ENCODE data around the gene ZSCAN29.

ZSCAN29 gene

DNA sequence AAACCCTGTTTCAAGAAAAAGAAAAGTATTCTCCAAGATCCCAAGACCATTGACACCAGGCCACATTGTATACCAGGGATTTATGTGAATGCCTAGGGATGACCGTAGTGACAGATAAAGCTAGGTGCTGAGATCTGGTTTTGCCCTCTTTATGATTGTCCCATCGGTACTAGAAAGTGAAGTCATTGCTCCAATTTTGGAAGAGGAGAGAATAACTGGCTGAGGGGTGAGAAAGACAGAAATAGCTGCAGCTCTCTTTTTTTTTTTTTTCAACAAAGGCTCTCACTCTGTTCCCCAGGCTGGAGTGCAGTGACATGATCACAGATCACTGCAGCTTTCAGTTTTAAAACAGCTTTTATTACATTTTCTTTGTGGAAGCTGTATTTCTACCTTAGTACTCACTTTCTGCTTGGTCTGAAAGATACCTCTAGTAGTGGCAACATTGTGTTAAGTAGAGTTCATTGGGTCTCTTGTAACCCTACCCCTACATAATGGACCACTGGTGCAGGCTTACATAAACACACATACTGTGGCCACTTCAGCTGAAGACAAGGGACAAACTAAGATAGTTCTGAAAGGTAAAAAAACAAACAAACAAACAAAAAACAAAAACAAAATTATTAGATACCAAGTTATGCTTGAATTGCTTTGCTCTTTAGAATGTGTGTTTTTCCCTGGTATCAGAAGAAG lies 18.0 kb downstream of the ZSCAN29 start:
- FAIRE-seq, result no peak
- no peak for DNase-seq (ENCODE audit: low spot score)

DNA sequence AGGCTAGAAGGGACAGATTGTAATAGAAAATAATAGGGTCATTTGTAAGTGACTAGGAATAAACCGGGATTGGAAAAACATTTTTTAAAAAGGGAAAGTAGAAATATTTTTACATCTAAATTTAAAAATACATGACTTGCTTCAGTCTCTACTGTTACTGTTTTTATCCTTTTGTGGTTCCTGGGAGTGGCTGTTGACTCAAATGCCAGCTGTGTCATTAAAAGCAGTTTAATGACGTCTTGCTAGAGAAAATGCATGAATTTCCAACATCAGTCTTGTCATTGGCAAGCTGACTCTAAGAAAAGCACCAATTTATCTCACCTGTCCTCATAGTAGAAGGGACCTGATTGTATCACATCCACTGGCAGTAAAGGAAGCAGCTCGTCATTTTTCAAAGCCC lies 23.7 kb downstream of the ZSCAN29 start:
- FAIRE-seq, result no peak
- DNase-seq (ENCODE audit: low spot score), result no peak

DNA sequence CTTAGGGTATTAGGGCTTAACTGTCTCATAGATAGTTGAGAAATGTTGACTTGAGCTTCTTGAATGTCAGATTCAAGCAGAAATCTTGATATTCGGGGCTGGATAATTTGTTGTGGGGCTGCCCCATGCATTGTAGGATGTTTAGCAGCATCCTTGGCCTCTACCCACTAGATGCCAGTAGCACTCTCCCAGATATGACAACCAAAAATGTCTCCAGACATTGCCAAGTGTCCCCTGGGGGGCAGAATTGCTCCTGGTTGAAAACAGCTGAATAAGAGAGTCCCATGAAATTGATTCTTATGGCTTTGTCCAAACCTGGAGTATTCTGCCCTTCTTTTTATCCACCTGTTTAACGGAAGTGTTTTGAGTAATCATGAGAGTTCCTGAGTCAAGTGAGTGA lies 24.5 kb downstream of the ZSCAN29 start:
- no peak for DNase-seq (ENCODE audit: low spot score)
- FAIRE-seq, result peak; percentile 35

DNA sequence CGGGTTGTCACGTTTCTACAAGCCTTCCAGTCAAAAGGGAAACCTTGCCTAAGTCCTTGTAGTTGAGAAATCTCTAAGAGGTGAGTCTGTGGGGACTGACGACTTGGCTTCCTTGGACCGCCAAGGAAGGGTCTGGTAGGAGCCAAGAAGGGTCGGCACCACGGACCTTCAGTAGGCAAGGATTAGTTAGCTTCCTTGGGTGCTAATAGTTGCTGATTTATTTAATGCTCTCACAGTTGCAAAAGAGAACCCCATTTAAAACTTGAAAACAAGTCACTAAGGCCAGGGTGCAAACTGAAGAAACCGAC lies 40.1 kb downstream of the ZSCAN29 start:
- DNase-seq (ENCODE audit: low spot score) (no peak), FAIRE-seq (no peak)

DNA sequence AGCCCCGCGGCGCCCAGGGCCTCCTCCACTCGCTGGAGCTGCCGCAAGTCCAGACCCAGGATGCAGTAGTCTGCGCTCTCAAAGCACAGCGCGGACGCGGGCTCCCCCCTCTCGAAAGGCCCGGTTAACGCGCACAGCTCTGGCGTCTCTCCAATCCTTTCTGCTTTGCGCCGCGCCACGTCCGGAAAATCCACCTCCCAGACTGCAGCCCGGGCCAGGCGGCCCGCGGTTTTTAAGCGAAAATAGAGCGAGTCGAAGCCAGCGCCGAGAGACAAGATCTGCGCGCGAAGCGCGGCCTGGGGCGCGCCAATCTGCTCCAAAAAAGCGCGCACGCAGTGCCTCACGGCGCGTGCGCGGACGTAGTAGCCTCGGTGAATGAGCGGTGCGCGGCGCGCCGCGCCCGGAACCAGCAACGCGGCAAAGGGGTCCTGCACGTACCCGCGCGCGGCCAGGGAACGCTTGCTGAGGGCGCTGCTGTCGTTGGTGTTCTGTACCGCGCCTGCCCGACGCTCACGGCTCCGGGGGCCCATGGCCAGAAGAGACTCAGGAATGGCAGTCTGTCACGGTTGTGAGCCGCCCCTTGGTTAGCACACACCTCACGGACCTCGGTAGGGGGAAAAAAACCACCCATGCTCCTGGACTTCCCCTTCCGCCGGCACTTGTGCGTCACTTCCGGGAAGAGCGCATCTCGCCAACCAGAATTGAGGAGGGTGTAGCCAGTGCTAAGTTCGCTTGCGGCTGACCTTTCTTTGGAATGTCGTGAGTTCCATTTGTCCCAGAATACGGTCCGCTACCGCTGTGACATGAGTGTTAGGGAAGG lies 40.7 kb downstream of the ZSCAN29 start, which contains the start of gene LCMT2:
Gene LCMT2 (minus strand): TSS at position 614 of the 820 bp plus-strand sequence. CDS start 84 bp downstream, at position 530.
- peak; percentile 96 for FAIRE-seq
- DNase-seq (ENCODE audit: low spot score), result peak; percentile 93

DNA sequence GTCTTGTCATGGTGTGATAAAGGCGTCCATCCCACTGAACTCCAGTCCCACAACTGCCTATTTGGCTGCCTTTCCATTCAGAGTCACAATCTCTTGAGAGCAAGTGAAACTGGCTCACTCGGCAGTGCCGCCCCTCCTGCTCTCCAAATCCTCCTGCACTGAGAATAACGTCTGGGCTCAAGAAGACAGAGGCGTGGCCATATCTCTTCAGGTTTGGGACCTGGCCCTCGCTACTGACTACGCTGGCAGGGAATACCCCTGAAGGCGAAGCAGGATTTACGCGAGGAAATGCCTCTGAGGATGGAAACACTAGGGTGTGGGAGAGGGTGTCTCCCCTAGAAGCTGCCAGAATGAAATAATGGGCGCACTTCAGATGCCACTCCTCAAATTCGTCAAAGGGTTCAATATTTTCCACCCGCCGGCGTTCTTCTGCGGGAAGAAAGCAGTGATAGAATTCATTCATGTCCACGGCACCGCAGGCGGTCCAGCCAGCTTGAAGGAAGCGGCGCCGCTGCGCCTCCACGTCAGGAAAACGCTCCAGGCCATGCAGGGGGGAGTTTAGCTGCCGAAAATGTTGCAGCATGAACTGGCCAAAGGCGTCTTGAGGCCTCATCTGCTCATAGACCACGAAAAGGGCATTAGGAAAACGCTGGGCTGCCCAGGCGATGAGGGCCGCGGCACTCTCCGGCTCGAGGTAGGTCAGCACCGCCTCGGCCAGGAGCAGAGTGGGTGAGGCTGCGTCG lies 41.5 kb downstream of the ZSCAN29 start:
- peak; percentile 23 for FAIRE-seq
- peak; percentile 14 for DNase-seq (ENCODE audit: low spot score)

DNA sequence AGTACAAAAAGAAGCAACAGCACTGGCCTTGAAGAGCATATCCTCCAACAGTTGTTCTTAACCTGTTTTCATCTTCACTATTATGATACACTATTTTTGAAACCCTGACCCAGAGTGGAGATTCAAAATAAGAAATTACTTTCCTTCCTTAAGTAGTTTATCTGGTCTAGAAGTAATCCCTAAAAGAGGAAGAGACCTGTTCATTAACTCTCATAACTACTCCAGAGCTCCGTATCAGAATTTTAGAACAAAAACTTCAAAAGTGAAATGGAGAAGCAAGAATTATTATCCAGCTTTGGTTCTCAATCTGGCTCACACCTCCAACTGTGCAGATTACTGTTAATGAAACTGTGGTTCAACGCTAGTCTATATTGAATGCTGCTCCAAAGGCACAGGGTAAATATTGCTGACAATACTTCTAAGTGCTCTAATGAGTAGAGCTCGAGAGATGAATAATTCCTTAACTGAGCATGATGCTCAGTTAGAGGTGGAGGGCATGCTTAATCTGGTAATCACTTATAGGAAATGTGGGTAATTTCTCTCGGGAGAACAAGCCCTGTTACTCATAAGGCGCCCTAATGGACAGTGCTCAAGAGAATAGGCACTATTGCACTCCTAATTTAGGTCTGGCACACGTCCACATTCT lies 45.7 kb downstream of the ZSCAN29 start:
- FAIRE-seq (no peak), DNase-seq (ENCODE audit: low spot score) (no peak)

DNA sequence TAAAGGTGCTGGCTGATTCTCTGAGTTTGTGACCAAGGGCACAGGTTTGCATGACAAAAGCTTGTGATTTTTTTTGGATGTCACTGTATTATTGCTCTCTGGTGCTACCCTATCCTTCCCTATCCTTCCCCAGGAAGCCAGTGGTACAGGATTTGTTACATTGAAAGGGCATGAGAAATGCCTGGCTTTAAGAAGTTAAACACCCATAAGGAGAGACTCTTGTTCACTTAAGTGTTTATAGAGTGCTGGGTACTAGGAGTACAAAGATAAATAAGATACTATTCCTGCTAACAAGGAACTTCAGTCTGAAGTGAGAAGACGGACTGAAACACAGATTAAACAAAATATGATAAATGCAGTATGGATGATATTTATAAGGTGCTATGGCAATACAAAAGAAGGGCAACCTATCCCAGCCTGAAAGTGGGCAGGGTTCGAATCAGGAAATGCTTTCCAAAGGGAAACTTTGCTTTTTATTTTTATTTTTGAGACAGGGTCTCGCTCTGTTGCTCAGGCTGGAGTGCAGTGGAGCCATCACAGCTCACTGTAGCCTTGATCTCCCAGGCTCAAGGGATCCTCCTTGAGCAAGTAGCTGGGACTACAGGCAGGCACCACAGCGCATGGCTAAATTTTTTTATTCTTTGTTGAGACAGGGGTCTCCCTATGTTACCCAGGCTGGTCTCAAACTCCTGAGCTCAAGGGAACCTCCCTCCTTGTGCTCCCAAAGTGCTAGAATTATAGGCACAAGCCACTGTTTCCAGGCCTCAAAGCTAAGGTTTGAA lies 51.7 kb downstream of the ZSCAN29 start:
- no peak for DNase-seq (ENCODE audit: low spot score)
- FAIRE-seq, result no peak

DNA sequence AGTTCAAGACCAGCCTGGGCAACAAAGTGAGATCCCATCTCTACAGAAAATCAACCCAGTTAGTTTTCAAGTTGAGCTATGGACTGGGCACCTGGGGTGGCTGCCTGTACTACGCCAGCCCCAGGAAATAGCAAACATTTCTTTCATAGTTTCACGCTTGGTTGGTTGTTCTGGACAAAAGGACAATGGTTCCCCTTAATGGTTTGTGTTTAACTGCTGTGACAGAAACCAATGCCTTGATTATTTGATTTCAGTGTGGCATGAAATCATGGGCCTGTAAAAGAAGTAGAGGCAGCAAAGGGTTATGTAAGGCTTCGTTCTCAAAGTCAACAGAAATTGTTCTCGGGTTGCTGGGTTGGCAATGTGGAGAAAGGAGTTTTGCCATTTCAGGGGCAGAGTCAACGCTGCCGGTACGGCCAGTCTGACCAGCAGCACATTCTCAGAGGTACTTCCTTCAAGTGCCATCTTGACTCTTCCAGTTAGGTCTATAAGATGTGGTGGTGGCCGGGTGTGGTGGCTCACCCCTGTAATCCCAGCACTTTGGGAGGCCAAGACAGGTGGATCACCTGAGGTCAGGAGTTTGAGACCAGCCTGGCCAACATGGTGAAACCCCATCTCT lies 53.2 kb downstream of the ZSCAN29 start:
- no peak for FAIRE-seq
- DNase-seq (ENCODE audit: low spot score), result no peak

DNA sequence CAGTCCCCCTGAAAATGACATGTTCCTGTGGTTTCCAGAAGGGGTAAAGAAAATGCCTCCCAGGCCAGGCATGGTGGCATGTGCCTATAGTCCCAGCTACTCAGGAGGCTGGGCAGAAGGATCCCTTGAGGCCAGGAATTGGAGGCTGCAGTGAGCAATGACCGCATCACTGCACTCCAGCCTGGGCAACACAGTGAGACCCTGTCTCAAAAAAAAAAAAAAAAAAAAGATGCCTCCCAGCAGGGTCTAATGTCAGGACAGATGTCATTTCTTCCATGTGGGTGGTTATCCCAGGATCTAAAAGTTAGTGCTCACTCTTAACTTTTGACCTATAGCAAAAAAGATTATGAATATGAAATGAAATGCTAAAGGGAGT lies 53.9 kb downstream of the ZSCAN29 start:
- FAIRE-seq (no peak), DNase-seq (ENCODE audit: low spot score) (no peak)

DNA sequence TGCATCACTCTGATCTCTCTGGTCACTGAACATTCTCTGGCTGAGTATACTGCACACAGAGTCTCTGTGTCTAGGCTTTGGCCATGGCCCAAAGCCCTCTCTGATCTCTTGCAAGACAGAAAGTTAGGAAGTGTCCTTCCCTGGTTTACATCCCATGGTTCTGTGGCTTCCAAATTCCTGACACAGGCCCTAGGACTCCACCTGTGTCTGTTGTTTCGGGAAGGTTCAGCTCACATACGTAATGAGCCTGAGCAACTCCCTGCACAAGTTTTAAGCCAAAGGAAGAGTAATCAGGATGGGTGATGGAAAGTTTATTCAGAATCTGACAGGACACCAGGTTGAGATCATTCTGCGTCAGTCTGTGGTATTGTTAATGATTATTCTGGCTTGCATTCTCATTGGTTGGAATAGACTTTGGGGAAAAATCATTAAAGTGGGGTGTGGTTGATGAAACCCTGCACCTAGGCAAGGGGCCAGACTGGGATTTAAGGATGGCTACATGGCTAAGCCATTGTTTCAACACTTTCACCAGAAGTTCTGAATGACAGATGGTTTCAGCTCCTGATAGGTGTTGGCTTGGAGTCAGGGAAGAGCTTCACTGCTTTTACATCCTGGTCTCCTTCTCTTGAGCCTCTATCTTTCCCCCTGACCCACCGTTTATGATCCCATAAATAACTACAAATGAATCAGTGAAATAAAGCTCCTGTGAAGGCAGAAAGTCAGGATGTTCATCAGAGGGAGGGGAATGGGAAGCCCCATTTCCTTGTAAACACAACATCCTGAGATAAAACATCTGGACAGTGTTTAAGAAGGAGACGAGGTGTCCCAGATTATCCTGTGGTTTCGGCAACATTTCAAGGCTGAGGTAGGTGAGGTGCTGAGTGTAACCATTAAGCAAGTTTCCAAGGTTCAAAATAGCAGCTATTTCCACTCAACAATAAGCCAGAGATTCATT lies 54.5 kb downstream of the ZSCAN29 start:
- FAIRE-seq (no peak), DNase-seq (ENCODE audit: low spot score) (no peak)

DNA sequence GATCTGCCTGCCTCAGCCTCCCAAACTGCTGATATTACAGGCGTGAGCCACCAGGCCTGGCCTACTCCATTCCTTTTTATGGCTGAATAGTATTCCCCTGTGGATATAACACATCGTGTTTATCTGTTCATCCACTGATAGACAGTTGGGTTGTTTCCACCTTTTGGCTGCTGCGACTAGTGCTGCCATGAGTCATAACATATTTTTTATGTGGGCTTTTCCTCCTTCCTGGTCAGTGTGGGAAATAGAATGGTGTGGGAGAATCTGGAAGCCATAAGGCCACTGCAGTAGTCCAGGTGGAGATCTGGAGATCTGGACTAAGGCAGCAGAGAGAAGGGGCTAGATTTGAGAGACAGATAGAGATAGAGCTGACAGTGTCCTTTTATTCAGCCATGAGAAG lies 56.7 kb downstream of the ZSCAN29 start:
- DNase-seq (ENCODE audit: low spot score) (no peak), FAIRE-seq (no peak)

DNA sequence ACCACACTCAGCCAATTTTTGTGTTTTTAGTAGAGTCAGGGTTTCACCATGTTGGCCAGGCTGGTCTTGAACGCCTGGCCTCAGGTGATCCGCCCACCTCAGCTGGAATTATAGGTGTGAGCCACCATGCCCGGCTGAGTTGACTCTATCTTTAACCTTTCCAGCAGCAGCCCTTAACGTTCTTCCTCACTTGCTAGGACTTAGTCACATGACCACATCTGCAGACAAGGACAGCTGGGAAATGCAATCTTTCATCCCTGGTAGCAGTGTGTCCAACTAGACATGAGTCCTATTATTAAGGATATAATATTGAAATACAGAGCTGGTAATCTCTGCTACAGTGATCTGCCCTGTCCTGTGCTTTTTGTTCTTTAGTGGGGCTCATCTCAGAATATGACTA lies 58.5 kb downstream of the ZSCAN29 start:
- DNase-seq (ENCODE audit: low spot score) (no peak), FAIRE-seq (no peak)

Data from urothelium cell line (cell line).